ENCODE measurements around the gene EPYC. TPM values are rescaled to one million over a fixed set of nuclear protein-coding genes. Genes with fewer than 3 reads are reported as not detected.

The EPYC gene
- total and polyA plus RNA-seq, 2 experiments from 2014 or later: not detected

DNA sequence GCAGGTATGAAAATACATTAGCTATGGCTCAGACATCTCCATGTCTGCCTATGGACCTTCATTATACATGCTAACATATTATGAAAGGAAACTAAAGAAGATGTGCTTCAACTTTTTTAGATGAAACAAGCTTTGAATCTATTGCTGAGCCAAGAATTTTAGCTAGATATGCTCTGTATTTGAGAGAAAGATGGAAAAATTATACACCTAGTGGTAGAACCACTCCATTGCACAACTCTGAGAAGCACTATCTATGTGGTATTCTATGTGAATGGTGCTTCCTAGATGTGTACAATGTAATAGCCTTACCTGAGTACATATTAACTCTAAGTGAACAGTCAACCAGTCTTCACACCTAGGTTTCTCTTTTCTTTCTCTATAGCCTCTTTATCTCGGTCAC lies 17.3 kb downstream of the EPYC start:
- no peak for ATAC-seq
- H3K27ac ChIP-seq (ENCODE audit: low read depth): no peak overlapping the region
- H3K4me3 ChIP-seq: no peak overlapping the region
- Mint-ChIP-seq H3K4me3 (no peak overlapping the region), H3K27me3 (ENCODE audit: insufficient read depth, low read depth, poor library complexity) (peaks cover 44% of the 10 kb centered on the region), H3K36me3 (ENCODE audit: low read depth) (peaks cover 16% of the 10 kb centered on the region; the same call in 2 of the 3 replicates), H3K9me3 (peaks cover 35% of the 10 kb centered on the region), H3K27ac (no peak overlapping the region), H3K4me1 (peaks cover 20% of the 10 kb centered on the region)
- peaks cover 16% of the 10 kb centered on the region for H3K4me1 ChIP-seq (ENCODE audit: insufficient read depth)
- H3K9me2 ChIP-seq (ENCODE audit: insufficient read depth): peaks cover 7% of the 10 kb centered on the region; the same call in 1 of the 2 replicates
- no peak overlapping the region for H2AFZ ChIP-seq
- peaks cover 4% of the 10 kb centered on the region for H4K20me1 ChIP-seq (replicated peaks; ENCODE audit: insufficient read depth)
- H3K27me3 ChIP-seq (ENCODE audit: insufficient read depth): peaks cover 64% of the 10 kb centered on the region
- no peaks in the 10 kb centered on the region; the same call in 1 of the 2 replicates for H3K36me3 ChIP-seq (ENCODE audit: insufficient read depth)
- TF ChIP-seq, protein P1, sequence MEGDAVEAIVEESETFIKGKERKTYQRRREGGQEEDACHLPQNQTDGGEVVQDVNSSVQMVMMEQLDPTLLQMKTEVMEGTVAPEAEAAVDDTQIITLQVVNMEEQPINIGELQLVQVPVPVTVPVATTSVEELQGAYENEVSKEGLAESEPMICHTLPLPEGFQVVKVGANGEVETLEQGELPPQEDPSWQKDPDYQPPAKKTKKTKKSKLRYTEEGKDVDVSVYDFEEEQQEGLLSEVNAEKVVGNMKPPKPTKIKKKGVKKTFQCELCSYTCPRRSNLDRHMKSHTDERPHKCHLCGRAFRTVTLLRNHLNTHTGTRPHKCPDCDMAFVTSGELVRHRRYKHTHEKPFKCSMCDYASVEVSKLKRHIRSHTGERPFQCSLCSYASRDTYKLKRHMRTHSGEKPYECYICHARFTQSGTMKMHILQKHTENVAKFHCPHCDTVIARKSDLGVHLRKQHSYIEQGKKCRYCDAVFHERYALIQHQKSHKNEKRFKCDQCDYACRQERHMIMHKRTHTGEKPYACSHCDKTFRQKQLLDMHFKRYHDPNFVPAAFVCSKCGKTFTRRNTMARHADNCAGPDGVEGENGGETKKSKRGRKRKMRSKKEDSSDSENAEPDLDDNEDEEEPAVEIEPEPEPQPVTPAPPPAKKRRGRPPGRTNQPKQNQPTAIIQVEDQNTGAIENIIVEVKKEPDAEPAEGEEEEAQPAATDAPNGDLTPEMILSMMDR (conservative IDR thresholded peaks at IDR 0.05; ENCODE audit: low read depth in 2 of 2): peak in 1 of 2 experiments; percentile 52; a peak in 2 of 4 replicates
- TF ChIP-seq STAT1 (IDR thresholded peaks at IDR 0.05; ENCODE audit: unreplicated experiment): no peak
- no peaks in the 10 kb centered on the region for H3K79me2 ChIP-seq (replicated peaks; ENCODE audit: insufficient read depth)
- no peak overlapping the region for H3K4me2 ChIP-seq
- 0 out of 2 replicates have a peak, but pooled peaks cover 5% of the 10 kb centered on the region for H3F3A ChIP-seq (replicated peaks; ENCODE audit: low read depth)
- no peak for DNase-seq (ENCODE audit: low spot score)

DNA sequence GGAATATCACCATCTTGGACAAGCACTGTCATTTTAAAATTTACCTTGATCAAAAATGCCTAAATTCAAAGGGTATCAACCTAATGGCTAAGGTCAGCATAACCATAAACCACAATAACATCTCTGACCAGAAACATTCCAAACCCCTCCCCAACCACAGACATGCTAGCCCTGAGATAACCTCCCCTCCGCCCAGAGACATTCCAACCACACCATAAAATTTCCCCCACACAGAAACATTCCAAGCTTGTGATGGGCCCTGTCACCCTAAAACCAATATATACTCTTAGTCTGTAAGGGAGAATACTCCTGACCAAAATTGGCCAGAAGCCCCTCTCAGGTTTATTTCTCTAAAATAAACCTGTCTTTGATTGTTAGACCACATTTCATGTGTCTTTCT lies 17.7 kb downstream of the EPYC start:
- Mint-ChIP-seq H3K9me3 (peaks cover 31% of the 10 kb centered on the region), H3K27me3 (ENCODE audit: insufficient read depth, low read depth, poor library complexity) (peaks cover 49% of the 10 kb centered on the region), H3K4me3 (no peak overlapping the region), H3K36me3 (ENCODE audit: low read depth) (peaks cover 15% of the 10 kb centered on the region; the same call in 2 of the 3 replicates), H3K4me1 (peaks cover 20% of the 10 kb centered on the region), H3K27ac (no peak overlapping the region)
- no peaks in the 10 kb centered on the region for H3K79me2 ChIP-seq (replicated peaks; ENCODE audit: insufficient read depth)
- DNase-seq (ENCODE audit: low spot score): no peak
- H3K27me3 ChIP-seq (ENCODE audit: insufficient read depth): peaks cover 69% of the 10 kb centered on the region
- 0 out of 2 replicates have a peak, but pooled peaks cover 5% of the 10 kb centered on the region for H3F3A ChIP-seq (replicated peaks; ENCODE audit: low read depth)
- ATAC-seq: no peak
- peaks cover 16% of the 10 kb centered on the region for H3K4me1 ChIP-seq (ENCODE audit: insufficient read depth)
- H2AFZ ChIP-seq: no peak overlapping the region
- no peak overlapping the region for H3K4me3 ChIP-seq
- peaks cover 7% of the 10 kb centered on the region; the same call in 1 of the 2 replicates for H3K9me2 ChIP-seq (ENCODE audit: insufficient read depth)
- no peaks in the 10 kb centered on the region; the same call in 1 of the 2 replicates for H3K36me3 ChIP-seq (ENCODE audit: insufficient read depth)
- no peak overlapping the region for H3K4me2 ChIP-seq
- TF ChIP-seq, protein P2, sequence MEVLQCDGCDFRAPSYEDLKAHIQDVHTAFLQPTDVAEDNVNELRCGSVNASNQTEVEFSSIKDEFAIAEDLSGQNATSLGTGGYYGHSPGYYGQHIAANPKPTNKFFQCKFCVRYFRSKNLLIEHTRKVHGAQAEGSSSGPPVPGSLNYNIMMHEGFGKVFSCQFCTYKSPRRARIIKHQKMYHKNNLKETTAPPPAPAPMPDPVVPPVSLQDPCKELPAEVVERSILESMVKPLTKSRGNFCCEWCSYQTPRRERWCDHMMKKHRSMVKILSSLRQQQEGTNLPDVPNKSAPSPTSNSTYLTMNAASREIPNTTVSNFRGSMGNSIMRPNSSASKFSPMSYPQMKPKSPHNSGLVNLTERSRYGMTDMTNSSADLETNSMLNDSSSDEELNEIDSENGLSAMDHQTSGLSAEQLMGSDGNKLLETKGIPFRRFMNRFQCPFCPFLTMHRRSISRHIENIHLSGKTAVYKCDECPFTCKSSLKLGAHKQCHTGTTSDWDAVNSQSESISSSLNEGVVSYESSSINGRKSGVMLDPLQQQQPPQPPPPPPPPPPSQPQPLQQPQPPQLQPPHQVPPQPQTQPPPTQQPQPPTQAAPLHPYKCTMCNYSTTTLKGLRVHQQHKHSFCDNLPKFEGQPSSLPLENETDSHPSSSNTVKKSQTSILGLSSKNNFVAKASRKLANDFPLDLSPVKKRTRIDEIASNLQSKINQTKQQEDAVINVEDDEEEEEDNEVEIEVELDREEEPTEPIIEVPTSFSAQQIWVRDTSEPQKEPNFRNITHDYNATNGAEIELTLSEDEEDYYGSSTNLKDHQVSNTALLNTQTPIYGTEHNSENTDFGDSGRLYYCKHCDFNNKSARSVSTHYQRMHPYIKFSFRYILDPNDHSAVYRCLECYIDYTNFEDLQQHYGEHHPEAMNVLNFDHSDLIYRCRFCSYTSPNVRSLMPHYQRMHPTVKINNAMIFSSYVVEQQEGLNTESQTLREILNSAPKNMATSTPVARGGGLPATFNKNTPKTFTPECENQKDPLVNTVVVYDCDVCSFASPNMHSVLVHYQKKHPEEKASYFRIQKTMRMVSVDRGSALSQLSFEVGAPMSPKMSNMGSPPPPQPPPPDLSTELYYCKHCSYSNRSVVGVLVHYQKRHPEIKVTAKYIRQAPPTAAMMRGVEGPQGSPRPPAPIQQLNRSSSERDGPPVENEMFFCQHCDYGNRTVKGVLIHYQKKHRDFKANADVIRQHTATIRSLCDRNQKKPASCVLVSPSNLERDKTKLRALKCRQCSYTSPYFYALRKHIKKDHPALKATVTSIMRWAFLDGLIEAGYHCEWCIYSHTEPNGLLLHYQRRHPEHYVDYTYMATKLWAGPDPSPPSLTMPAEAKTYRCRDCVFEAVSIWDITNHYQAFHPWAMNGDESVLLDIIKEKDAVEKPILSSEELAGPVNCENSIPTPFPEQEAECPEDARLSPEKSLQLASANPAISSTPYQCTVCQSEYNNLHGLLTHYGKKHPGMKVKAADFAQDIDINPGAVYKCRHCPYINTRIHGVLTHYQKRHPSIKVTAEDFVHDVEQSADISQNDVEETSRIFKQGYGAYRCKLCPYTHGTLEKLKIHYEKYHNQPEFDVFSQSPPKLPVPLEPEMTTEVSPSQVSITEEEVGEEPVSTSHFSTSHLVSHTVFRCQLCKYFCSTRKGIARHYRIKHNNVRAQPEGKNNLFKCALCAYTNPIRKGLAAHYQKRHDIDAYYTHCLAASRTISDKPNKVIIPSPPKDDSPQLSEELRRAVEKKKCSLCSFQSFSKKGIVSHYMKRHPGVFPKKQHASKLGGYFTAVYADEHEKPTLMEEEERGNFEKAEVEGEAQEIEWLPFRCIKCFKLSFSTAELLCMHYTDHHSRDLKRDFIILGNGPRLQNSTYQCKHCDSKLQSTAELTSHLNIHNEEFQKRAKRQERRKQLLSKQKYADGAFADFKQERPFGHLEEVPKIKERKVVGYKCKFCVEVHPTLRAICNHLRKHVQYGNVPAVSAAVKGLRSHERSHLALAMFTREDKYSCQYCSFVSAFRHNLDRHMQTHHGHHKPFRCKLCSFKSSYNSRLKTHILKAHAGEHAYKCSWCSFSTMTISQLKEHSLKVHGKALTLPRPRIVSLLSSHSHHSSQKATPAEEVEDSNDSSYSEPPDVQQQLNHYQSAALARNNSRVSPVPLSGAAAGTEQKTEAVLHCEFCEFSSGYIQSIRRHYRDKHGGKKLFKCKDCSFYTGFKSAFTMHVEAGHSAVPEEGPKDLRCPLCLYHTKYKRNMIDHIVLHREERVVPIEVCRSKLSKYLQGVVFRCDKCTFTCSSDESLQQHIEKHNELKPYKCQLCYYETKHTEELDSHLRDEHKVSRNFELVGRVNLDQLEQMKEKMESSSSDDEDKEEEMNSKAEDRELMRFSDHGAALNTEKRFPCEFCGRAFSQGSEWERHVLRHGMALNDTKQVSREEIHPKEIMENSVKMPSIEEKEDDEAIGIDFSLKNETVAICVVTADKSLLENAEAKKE (CRISPR knock-in tag; IDR thresholded peaks at IDR 0.05): no peak
- TF ChIP-seq EZH2phosphoT487 (IDR thresholded peaks at IDR 0.05; ENCODE audit: unreplicated experiment) (no peak), JUNB (IDR thresholded peaks at IDR 0.05; ENCODE audit: unreplicated experiment) (no peak), ZNF331 (CRISPR knock-in tag; IDR thresholded peaks at IDR 0.05; ENCODE audit: low read depth) (no peak)
- TF ChIP-seq, protein P3, sequence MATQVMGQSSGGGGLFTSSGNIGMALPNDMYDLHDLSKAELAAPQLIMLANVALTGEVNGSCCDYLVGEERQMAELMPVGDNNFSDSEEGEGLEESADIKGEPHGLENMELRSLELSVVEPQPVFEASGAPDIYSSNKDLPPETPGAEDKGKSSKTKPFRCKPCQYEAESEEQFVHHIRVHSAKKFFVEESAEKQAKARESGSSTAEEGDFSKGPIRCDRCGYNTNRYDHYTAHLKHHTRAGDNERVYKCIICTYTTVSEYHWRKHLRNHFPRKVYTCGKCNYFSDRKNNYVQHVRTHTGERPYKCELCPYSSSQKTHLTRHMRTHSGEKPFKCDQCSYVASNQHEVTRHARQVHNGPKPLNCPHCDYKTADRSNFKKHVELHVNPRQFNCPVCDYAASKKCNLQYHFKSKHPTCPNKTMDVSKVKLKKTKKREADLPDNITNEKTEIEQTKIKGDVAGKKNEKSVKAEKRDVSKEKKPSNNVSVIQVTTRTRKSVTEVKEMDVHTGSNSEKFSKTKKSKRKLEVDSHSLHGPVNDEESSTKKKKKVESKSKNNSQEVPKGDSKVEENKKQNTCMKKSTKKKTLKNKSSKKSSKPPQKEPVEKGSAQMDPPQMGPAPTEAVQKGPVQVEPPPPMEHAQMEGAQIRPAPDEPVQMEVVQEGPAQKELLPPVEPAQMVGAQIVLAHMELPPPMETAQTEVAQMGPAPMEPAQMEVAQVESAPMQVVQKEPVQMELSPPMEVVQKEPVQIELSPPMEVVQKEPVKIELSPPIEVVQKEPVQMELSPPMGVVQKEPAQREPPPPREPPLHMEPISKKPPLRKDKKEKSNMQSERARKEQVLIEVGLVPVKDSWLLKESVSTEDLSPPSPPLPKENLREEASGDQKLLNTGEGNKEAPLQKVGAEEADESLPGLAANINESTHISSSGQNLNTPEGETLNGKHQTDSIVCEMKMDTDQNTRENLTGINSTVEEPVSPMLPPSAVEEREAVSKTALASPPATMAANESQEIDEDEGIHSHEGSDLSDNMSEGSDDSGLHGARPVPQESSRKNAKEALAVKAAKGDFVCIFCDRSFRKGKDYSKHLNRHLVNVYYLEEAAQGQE (IDR thresholded peaks at IDR 0.05; ENCODE audit: unreplicated experiment): no peak
- H3K27ac ChIP-seq (ENCODE audit: low read depth): no peak overlapping the region
- peaks cover 4% of the 10 kb centered on the region for H4K20me1 ChIP-seq (replicated peaks; ENCODE audit: insufficient read depth)
